Type B pancreatic cell (in vitro differentiated cells): Measurements from ENCODE around the gene HRK. TPM values are rescaled to one million over a fixed set of nuclear protein-coding genes. Genes with fewer than 3 reads are reported as not detected.

ENCODE experiments used
- DNase-seq: peaks from one replicate; pipeline ENCODE4 v3.0.0; 2021; ENCODE audit warnings: mixed read lengths; ENCODE audit not compliant: unreplicated experiment; ENCODE audit errors: extremely low spot score
- H3K27ac Mint-ChIP-seq: 2 replicates; pipeline ENCODE4 v1.8.0; 2021; ENCODE audit warnings: mild to moderate bottlenecking, mixed read lengths
- H3K27me3 Mint-ChIP-seq: 2 replicates; pipeline ENCODE4 v1.8.0; 2021; ENCODE audit warnings: mixed read lengths
- H3K36me3 Mint-ChIP-seq: 2 replicates; pipeline ENCODE4 v1.8.0; 2021; ENCODE audit warnings: mixed read lengths
- H3K4me1 Mint-ChIP-seq: one replicate; pipeline ENCODE4 v1.8.0; 2021; ENCODE audit warnings: mixed read lengths; ENCODE audit not compliant: unreplicated experiment
- H3K4me3 Mint-ChIP-seq: 2 replicates; pipeline ENCODE4 v1.8.0; 2021; ENCODE audit warnings: mild to moderate bottlenecking, mixed read lengths
- H3K9me3 Mint-ChIP-seq: 2 replicates; pipeline ENCODE4 v1.8.0; 2021; ENCODE audit warnings: mixed read lengths
- total RNA-seq: library from RNA; stranded (reverse); gene quantifications from 2 replicates; pipeline ENCODE4 v1.2.1, GENCODE V29; 2021; ENCODE audit warnings: low replicate concordance
- TF ChIP-seq, protein P1 (sequence below): fragments of 200-600 bp; sonication (generic); conservative IDR thresholded peaks from 2 replicates; pipeline ENCODE4 v1.5.0; 2021; ENCODE audit warnings: antibody characterized with exemption, mild to moderate bottlenecking

HRK gene
- total RNA-seq, 1 donor from 2014 or later: 1.9 TPM

DNA sequence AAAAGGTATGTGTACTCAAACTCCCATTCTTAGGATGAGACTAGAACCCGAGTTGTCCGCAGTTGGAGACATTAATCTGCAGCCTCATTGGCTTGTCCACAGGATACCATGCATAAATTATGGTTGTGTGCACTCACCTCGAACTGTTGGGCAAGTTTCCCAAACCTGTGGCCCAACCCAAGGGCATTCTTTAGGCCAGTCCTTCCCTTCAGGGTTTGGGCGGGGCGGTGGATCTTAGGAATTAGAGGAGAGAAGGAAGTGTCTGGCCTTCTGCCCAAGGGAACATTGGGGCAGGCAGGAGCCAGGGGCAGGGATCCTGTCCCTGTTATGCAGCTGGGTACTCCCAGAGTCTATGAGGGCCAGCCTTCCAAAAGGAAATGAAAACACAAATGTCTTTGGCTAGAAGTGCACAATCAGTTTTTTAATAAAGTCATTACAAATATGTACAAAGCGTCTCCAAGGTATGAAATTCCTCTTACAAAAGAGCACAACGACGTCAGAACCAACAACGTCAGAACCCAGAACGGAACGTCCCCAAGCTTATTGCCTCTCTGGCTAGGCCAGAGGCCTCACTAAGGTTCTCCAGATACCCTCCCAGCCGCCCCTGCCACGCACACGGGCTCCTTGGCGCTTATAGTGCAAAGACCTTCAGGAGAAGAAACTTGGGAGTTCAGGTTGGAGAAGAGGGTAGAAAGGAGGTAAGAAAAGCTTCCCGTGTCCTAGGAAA lies 25.3 kb downstream of the HRK start:
- H3K4me1 Mint-ChIP-seq: peaks cover 24% of the 10 kb centered on the region
- H3K4me3 Mint-ChIP-seq: no peak overlapping the region
- no peak for DNase-seq
- peak overlapping the region; percentile 77 for H3K27ac Mint-ChIP-seq
- H3K27me3 Mint-ChIP-seq: peaks cover 4% of the 10 kb centered on the region
- TF ChIP-seq, protein P1, sequence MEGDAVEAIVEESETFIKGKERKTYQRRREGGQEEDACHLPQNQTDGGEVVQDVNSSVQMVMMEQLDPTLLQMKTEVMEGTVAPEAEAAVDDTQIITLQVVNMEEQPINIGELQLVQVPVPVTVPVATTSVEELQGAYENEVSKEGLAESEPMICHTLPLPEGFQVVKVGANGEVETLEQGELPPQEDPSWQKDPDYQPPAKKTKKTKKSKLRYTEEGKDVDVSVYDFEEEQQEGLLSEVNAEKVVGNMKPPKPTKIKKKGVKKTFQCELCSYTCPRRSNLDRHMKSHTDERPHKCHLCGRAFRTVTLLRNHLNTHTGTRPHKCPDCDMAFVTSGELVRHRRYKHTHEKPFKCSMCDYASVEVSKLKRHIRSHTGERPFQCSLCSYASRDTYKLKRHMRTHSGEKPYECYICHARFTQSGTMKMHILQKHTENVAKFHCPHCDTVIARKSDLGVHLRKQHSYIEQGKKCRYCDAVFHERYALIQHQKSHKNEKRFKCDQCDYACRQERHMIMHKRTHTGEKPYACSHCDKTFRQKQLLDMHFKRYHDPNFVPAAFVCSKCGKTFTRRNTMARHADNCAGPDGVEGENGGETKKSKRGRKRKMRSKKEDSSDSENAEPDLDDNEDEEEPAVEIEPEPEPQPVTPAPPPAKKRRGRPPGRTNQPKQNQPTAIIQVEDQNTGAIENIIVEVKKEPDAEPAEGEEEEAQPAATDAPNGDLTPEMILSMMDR: no peak
- no peaks in the 10 kb centered on the region for H3K36me3 Mint-ChIP-seq
- peaks cover 3% of the 10 kb centered on the region for H3K9me3 Mint-ChIP-seq

DNA sequence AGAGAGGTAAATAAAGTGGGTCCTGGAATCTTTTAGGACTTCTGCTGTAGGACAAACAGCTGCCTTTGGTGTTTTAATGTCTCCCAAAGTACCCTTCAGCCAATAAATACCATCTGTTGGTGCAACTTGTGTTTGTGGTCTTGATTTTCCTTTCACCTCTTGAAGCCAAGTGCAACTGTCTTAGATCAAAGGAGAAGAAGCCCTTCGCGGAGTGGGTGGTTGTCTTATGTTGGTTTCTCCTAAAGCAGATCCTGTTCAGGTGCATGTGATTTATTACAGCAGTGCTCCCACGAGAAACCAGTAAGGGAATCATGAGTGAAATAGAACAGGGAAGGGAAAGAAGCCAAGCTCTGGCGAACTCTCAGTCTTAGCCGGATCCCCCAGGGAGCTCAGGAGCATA lies 27.7 kb downstream of the HRK start:
- TF ChIP-seq, protein P1: no peak
- Mint-ChIP-seq H3K27ac (no peak overlapping the region), H3K27me3 (no peaks in the 10 kb centered on the region), H3K36me3 (peaks cover under 1% of the 10 kb centered on the region), H3K4me1 (peaks cover 7% of the 10 kb centered on the region), H3K9me3 (peaks cover 3% of the 10 kb centered on the region), H3K4me3 (no peak overlapping the region)
- no peak for DNase-seq

DNA sequence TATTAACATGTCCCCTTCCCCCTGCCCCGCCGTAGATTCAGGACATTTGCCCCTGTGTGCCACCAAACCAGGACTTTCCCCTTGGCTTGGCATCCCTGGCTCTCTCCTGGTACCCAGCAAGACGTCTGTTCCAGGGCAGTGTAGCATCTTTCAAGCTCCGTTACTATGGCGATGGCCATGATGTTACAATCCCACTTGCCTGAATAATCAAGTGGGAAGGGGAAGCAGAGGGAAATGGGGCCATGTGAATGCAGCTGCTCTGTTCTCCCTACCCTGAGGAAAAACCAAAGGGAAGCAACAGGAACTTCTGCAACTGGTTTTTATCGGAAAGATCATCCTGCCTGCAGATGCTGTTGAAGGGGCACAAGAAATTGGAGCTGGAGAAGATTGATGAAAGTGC lies 28.9 kb downstream of the HRK start:
- H3K27ac Mint-ChIP-seq: no peak overlapping the region
- no peaks in the 10 kb centered on the region for H3K4me1 Mint-ChIP-seq
- TF ChIP-seq, protein P1: no peak
- peaks cover 6% of the 10 kb centered on the region for H3K36me3 Mint-ChIP-seq
- H3K9me3 Mint-ChIP-seq: peaks cover 7% of the 10 kb centered on the region
- H3K27me3 Mint-ChIP-seq: no peaks in the 10 kb centered on the region
- no peak for DNase-seq
- H3K4me3 Mint-ChIP-seq: no peak overlapping the region

DNA sequence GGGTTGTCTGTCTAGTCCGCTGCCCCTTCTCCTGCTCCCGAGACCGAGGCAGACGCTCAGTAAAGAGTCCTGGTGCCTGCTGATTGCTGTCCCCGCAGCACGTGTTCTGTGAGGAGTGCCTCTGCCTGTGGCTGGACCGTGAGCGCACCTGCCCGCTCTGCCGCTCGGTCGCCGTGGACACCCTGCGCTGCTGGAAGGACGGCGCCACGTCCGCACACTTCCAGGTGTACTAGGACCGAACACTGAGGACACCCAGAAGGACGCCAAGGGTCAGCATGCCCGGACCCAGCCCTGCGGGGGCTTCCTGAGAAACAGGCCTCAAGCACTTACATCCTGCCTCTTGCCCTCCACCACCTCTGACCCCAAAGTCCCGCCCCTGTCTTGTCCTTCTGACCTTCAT lies 32.0 kb downstream of the HRK start:
- TF ChIP-seq, protein P1: no peak
- no peaks in the 10 kb centered on the region for H3K4me1 Mint-ChIP-seq
- no peak for DNase-seq
- H3K4me3 Mint-ChIP-seq: no peak overlapping the region
- H3K9me3 Mint-ChIP-seq: peaks cover 4% of the 10 kb centered on the region
- no peaks in the 10 kb centered on the region for H3K27me3 Mint-ChIP-seq
- no peak overlapping the region for H3K27ac Mint-ChIP-seq
- H3K36me3 Mint-ChIP-seq: peaks cover 6% of the 10 kb centered on the region

DNA sequence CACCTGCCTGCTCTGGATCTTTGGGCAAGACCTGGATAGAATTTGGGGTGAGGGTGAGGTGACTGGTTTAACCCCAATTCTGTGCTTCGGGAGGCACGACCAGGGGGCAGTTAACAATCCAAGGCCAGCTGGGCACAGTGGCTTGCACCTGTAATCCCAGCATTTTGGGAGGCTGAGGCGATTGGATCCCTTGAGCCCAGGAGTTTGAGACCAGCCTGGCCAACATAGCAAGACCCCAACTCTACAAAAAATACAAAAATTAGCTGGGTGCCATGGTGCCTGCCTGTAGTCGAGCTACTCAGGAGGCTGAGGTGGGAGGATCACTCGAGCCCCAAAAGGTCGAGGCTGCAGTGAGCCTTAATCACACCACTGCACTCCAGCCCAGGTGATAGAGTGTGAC lies 38.2 kb downstream of the HRK start:
- no peak overlapping the region for H3K4me3 Mint-ChIP-seq
- H3K36me3 Mint-ChIP-seq: peaks cover 1% of the 10 kb centered on the region

More for the DNA sequence above, 38.2 kb downstream of the HRK start:
- no peak overlapping the region for H3K27ac Mint-ChIP-seq
- TF ChIP-seq, protein P1: no peak
- DNase-seq: no peak
- H3K9me3 Mint-ChIP-seq: peaks cover 2% of the 10 kb centered on the region
- no peaks in the 10 kb centered on the region for H3K27me3 Mint-ChIP-seq
- no peaks in the 10 kb centered on the region for H3K4me1 Mint-ChIP-seq
